SK-N-SH treated with all-trans-retinoic acid at 6 μM for 48 hours (cell line): Measurements from ENCODE around the gene CELA3A.
"Not testable (repeated sequence)": the region's sequence is repeated elsewhere in the genome, so short reads cannot be mapped to it uniquely, and the experiment has no call there.

Experiments used
- BACH2 ChIP-seq: fragments of 250-450 bp; sonication (Bioruptor Pico); IDR thresholded peaks from 2 replicates; pipeline ENCODE4 v1.9.0; 2021; ENCODE audit warnings: mild to moderate bottlenecking, borderline replicate concordance
- ESRRG ChIP-seq: fragments of 250-450 bp; sonication (Bioruptor Pico); IDR thresholded peaks from 2 replicates; pipeline ENCODE4 v1.6.1; 2021; ENCODE audit warnings: mild to moderate bottlenecking
- RARB ChIP-seq: fragments of 250-450 bp; sonication (Bioruptor Pico); IDR thresholded peaks from 2 replicates; pipeline ENCODE4 v1.8.0; 2021; ENCODE audit warnings: mild to moderate bottlenecking, moderate library complexity
- ZFP3 ChIP-seq: fragments of 250-450 bp; sonication (Bioruptor Pico); IDR thresholded peaks from 2 replicates; pipeline ENCODE4 v1.5.0; 2020; ENCODE audit warnings: mild to moderate bottlenecking, moderate library complexity
- ZFP30 ChIP-seq: fragments of 450-650 bp; formaldehyde crosslinking; IDR thresholded peaks from 2 replicates; pipeline ENCODE4 v1.5.0; 2022; ENCODE audit warnings: mild to moderate bottlenecking, moderate library complexity
- ZNF565 ChIP-seq: fragments of 450-650 bp; formaldehyde crosslinking; conservative IDR thresholded peaks from 2 replicates; pipeline ENCODE4 v1.5.0; 2020; ENCODE audit warnings: low read depth, mild to moderate bottlenecking, moderate library complexity
- ZNF70 ChIP-seq: fragments of 450-650 bp; formaldehyde crosslinking; IDR thresholded peaks from 2 replicates; pipeline ENCODE4 v1.5.0; 2020; ENCODE audit warnings: mild to moderate bottlenecking, moderate library complexity
- TF ChIP-seq, protein P1 (sequence below): fragments of 250-450 bp; sonication (Bioruptor Pico); IDR thresholded peaks from 2 replicates; pipeline ENCODE4 v1.5.1; 2021; ENCODE audit warnings: mild to moderate bottlenecking, moderate library complexity

DNA sequence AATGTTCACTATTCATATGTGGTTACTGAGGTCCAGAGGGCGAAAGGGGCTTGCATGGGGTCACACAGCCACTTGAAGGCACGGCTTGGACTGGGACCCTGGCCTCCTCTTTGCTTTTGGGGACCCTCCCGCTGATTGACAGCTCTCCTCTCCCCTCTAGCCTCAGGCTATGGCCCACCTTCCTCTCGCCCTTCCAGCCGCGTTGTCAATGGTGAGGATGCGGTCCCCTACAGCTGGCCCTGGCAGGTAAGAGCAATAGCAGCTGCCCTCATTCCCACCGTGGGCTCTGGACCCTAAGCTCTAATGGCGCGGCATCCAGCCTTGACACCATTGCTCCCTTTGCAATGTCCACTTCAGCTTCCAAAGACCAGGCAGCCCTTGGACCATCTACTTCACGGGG, 23.2 kb upstream of the CELA3A start:
- TF ChIP-seq ZNF565 (CRISPR knock-in tag); BACH2 (CRISPR knock-in tag); RARB (CRISPR knock-in tag); ZNF70; ZFP30 (CRISPR knock-in tag); ESRRG (CRISPR knock-in tag); ZFP3 (CRISPR knock-in tag): not testable (repeated sequence)
- TF ChIP-seq, protein P1, sequence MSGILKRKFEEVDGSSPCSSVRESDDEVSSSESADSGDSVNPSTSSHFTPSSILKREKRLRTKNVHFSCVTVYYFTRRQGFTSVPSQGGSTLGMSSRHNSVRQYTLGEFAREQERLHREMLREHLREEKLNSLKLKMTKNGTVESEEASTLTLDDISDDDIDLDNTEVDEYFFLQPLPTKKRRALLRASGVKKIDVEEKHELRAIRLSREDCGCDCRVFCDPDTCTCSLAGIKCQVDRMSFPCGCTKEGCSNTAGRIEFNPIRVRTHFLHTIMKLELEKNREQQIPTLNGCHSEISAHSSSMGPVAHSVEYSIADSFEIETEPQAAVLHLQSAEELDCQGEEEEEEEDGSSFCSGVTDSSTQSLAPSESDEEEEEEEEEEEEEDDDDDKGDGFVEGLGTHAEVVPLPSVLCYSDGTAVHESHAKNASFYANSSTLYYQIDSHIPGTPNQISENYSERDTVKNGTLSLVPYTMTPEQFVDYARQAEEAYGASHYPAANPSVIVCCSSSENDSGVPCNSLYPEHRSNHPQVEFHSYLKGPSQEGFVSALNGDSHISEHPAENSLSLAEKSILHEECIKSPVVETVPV (CRISPR knock-in tag): not testable (repeated sequence)
